ENCODE data around the gene NOP53.

Gene NOP53

DNA sequence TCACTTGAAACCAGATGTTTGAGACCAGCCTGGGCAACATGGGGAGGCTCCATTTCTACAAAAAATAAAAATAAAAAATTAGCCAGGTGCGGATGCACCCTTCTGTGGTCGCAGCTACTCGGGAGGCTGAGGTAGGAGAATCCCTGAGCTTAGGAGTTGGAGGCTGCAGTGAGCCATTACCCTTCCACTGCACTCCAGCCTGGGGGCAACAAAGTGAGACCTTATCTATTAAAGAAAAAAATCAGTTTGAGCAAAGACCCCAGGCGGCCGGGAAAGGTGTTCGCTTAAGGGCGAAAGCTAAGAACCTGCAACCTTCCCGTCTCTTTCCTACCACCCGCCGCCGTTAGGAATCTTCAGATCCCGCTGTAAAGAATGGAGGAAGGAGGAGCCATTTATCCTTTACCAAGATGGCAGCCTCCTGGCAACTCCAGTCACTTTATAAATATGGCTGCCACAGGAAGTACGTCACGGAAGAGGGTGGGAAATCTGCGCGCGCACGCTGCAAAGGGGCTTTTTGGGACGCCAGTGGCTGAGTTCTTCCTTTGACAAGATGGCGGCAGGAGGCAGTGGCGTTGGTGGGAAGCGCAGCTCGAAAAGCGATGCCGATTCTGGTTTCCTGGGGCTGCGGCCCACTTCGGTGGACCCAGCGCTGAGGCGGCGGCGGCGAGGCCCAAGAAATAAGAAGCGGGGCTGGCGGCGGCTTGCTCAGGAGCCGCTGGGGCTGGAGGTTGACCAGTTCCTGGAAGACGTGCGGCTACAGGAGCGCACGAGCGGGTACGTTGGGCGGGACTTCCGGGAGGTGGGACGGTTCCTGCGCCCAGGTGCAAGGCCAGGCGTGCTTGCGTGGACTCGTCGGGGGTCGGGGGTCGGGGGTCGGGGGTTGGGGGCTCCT is at the start of gene NOP53:
Gene NOP53 (plus strand): TSS at position 537 of the 892 bp plus-strand sequence. CDS start 14 bp downstream, at position 551.
- no peak for TF ChIP-seq Cebpa-rat (IDR thresholded peaks at IDR 0.05)
- peak within 1 kb of the TSS; percentile 98 for H3K27ac ChIP-seq

DNA sequence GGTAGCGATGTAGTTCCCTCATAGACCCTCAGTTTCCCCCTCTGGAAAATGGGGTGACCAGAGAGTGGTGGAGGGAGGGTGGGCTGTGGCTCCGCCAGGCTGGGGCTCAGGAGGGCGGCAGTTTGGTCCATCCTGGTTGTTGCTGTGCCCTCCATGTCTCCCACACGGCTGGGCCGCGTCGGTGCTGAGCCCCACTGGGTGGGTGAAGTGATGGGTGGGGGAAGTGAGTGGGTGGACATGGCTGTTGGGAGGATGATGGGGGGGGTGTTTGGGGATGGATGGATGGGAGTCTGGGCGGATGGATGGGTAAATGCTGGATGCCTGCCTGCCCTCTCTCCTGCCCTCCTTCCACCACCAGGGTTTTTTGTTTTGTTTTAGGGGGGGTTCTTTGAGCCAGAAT is 48.7 kb upstream of the NOP53 start:
- Histone ChIP-seq H3K36me3 (peaks cover 64% of the 10 kb centered on the region), H3K4me3 (no peak overlapping the region), H3K27me3 (no peaks in the 10 kb centered on the region), H3K9me3 (no peaks in the 10 kb centered on the region), H3K27ac (no peak overlapping the region), H4K20me1 (peaks cover 58% of the 10 kb centered on the region), H3K9ac (no peak overlapping the region), H3K4me1 (no peaks in the 10 kb centered on the region), H3K4me2 (no peak overlapping the region)
- TF ChIP-seq Cebpa-rat (IDR thresholded peaks at IDR 0.05) = no peak

More for the DNA sequence above, at the start of gene NOP53:
- H3K4me1 ChIP-seq = peaks cover 93% of the 10 kb centered on the region
- peaks cover 33% of the 10 kb centered on the region for H4K20me1 ChIP-seq
- peak within 1 kb of the TSS; percentile 86 for H3K4me2 ChIP-seq
- H3K9ac ChIP-seq = peak within 1 kb of the TSS; percentile 98
- H3K36me3 ChIP-seq = peaks cover 33% of the 10 kb centered on the region
- H3K4me3 ChIP-seq = peak within 1 kb of the TSS; percentile 83
- no peaks in the 10 kb centered on the region for H3K27me3 ChIP-seq
- H3K9me3 ChIP-seq = no peaks in the 10 kb centered on the region

DNA sequence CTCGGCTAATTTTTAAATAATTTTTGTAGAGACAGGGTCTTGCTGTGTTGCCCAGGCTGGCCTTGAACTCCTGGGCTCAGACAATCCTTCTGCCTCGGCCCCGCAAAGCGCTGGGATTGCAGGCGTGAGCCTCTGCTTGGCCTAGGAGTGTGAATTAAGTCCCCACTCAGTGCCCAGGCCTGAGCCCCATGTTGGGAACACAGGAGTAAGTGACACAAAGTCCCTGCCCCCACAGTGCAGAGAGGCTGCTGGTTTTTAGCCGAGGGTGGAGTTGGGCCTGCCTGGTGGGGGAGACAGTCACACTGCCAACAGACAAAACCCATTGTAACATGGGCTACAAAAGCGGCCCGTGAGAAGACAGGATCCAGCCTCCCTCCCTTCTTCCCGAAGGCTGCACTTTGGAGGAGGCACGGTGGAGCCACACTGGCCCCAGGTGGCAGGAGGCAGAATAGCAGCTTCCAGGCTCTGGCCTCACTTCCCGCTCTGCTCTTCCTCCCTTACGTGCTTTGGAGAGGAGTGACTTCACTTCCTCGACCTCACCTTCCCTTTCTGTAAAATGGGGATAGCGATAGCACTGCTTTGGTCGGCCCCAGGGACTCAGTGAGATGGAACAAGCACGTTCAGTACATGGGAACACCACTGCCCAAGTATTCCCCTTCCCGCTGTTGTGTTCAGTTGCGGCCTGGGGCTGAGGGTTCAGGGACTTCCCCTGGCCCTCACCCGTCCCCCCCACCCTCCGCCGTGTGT is 47.3 kb upstream of the NOP53 start:
- Histone ChIP-seq H3K9me3 (no peaks in the 10 kb centered on the region), H3K27me3 (no peaks in the 10 kb centered on the region), H3K4me3 (no peak overlapping the region), H3K9ac (no peak overlapping the region), H3K4me1 (no peaks in the 10 kb centered on the region), H4K20me1 (peaks cover 44% of the 10 kb centered on the region), H3K36me3 (peaks cover 63% of the 10 kb centered on the region), H3K27ac (no peak overlapping the region), H3K4me2 (no peak overlapping the region)
- TF ChIP-seq Cebpa-rat (IDR thresholded peaks at IDR 0.05) = no peak

DNA sequence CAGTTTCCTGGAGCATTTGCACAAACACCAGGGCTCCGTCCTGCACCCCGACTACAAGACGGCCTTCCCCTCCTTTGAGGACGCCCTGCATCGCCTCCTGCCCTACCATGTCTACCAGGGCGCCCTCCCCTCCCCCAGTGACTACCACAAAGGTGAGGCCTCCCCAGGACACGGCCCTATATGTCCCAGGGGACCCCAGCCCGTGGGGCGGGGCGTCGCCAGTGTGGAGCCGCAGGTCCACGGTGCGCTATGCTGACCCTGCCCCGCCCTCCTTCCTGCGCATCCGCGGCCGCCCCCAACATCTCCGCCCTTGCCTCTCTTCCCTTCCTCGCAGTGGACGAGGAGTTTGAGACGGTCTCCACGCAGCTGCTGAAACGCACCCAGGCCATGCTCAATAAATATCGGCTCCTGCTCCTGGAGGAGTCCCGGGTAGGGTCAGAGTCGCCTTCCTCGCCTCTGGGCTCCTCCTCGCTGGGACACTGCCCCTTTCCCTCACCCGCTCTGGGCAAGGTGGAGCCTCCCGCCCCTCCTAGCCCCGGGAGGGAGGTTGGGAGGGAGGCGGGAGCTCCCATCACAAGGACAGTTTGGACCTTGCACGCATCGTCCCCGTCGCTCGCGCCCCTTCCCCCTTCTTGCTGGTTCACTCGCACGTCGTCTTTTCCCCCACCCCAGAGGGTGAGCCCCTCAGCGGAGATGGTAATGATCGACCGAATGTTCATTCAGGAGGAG is 46.6 kb upstream of the NOP53 start:
- TF ChIP-seq Cebpa-rat (IDR thresholded peaks at IDR 0.05) = no peak
- no peak overlapping the region for H3K4me3 ChIP-seq
- H3K36me3 ChIP-seq = peaks cover 65% of the 10 kb centered on the region
- H3K4me2 ChIP-seq = no peak overlapping the region
- no peak overlapping the region for H3K9ac ChIP-seq
- no peaks in the 10 kb centered on the region for H3K27me3 ChIP-seq
- H3K27ac ChIP-seq = no peak overlapping the region
- no peaks in the 10 kb centered on the region for H3K9me3 ChIP-seq
- no peaks in the 10 kb centered on the region for H3K4me1 ChIP-seq
- H4K20me1 ChIP-seq = peaks cover 36% of the 10 kb centered on the region

DNA sequence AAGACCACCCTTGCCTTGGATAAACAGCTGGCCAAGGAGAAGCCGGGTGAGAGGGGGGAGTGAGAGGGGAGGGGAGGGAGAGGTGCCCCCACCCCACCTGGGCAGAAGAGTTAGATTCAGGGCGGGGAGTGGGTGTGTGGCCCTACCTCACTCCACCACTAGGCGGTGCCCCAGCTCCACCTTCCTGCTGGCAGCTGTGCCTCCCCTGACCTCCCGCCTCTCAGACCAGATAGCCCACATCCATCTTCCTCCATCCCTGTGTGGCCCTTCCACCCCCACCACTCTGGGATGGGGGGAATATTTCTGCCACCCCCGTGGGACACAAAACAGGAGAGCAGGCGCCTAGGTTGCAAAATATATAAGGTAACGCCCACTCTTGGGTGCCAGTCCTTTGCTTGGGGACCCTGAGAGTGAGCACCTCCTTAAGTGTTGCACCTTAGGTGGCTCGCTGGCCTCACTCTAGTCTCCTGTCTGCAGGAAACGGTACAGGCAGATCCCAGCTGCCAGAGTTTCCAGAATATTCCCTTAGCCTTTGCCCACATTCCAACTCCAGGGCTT is 45.9 kb upstream of the NOP53 start:
- Histone ChIP-seq H4K20me1 (peaks cover 36% of the 10 kb centered on the region), H3K9me3 (no peaks in the 10 kb centered on the region), H3K27ac (no peak overlapping the region), H3K36me3 (peaks cover 67% of the 10 kb centered on the region), H3K4me1 (no peaks in the 10 kb centered on the region), H3K4me3 (no peak overlapping the region), H3K9ac (no peak overlapping the region), H3K4me2 (no peak overlapping the region), H3K27me3 (no peaks in the 10 kb centered on the region)
- no peak for TF ChIP-seq Cebpa-rat (IDR thresholded peaks at IDR 0.05)

DNA sequence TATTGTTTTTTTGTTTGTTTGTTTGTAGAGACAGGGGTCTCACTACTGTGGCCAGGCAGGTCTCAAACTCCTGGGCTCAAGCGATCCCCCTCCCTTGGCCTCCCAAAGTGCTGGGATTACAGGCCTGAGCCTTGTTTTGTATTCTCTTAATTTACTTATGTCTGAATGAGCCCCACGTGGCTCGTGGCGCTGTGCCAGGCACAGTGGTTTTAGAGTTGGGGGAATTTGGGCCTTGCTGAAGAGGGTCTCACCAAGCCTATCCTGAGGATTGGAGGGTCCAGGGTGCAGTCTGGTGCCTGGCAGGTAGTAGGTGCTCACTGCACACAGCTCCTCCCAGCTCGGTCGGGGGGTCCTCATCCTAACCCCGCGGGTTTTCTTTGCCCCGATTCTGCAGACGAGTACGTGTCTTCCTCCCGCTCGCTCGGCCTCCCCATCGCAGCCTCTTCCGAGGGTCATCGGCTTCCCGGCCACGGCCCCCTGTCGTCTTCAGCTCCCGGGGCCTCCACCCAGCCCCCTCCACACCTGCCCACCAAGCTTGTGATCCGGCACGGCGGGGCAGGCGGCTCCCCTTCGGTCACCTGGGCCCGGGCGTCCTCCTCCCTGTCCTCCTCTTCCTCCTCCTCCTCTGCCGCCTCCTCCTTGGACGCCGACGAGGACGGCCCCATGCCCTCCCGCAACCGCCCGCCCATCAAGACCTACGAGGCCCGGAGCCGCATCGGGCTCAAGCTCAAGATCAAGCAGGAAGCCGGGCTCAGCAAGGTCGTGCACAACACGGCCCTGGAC is 44.2 kb upstream of the NOP53 start:
- Histone ChIP-seq H3K4me2 (no peak overlapping the region), H3K36me3 (peaks cover 60% of the 10 kb centered on the region), H3K4me3 (no peak overlapping the region), H3K9me3 (no peaks in the 10 kb centered on the region), H3K9ac (no peak overlapping the region), H3K4me1 (no peaks in the 10 kb centered on the region), H4K20me1 (peaks cover 33% of the 10 kb centered on the region), H3K27ac (no peak overlapping the region), H3K27me3 (no peaks in the 10 kb centered on the region)
- no peak for TF ChIP-seq Cebpa-rat (IDR thresholded peaks at IDR 0.05)

DNA sequence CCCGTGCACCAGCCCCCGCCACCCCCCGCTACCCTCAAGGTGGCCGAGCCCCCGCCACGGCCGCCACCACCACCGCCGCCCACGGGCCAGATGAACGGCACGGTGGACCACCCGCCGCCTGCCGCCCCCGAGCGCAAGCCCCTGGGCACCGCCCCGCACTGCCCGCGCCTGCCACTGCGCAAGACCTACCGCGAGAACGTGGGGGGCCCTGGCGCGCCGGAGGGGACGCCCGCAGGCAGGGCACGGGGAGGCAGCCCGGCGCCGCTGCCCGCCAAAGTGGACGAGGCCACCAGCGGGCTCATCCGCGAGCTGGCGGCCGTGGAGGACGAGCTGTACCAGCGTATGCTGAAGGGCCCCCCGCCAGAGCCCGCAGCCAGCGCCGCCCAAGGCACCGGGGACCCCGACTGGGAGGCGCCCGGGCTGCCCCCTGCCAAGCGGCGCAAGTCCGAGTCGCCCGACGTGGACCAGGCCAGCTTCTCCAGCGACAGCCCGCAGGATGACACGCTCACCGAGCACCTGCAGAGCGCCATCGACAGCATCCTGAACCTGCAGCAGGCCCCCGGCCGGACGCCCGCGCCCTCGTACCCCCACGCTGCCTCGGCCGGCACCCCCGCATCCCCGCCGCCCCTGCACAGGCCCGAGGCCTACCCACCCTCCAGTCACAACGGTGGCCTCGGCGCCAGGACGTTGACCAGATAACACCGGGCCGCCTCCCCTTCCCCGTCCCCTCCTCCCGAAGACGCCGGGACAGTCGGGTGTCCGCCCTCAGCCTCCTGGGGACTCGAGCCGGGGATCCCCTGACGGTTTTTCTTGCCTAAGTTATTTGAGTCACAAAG is 43.4 kb upstream of the NOP53 start:
- Histone ChIP-seq H3K4me2 (no peak overlapping the region), H3K9me3 (no peaks in the 10 kb centered on the region), H4K20me1 (peaks cover 26% of the 10 kb centered on the region), H3K9ac (no peak overlapping the region), H3K27me3 (no peaks in the 10 kb centered on the region), H3K36me3 (peaks cover 54% of the 10 kb centered on the region), H3K4me1 (no peaks in the 10 kb centered on the region), H3K27ac (no peak overlapping the region), H3K4me3 (no peak overlapping the region)
- TF ChIP-seq Cebpa-rat (IDR thresholded peaks at IDR 0.05) = no peak

DNA sequence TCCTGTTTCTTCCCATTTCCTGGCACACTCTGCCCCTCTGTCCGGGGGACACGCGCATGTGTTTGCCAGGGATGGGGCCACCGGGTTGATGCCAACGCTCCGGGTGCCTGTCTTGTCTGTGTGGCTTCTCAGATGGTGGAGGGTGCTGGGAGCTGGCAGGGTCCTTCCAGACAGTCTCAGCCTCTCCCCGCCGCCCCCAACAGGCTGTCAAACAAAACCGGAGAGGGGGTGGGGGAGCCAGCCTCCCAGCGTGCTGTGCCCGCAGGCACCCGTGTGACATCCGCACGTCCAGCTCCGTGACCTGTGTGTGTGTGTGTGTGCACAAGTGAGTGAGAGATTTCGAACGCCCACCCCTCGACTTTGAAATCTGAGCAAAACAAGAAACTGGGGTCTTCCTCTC is 42.7 kb upstream of the NOP53 start:
- Histone ChIP-seq H4K20me1 (peaks cover 22% of the 10 kb centered on the region), H3K4me3 (no peak overlapping the region), H3K4me2 (no peak overlapping the region), H3K9ac (no peak overlapping the region), H3K36me3 (peaks cover 54% of the 10 kb centered on the region), H3K9me3 (no peaks in the 10 kb centered on the region), H3K27me3 (no peaks in the 10 kb centered on the region), H3K27ac (no peak overlapping the region), H3K4me1 (no peaks in the 10 kb centered on the region)
- no peak for TF ChIP-seq Cebpa-rat (IDR thresholded peaks at IDR 0.05)

Data from BLaER1 (cell line).